ENCODE data around the gene ZNF853. TPM values are rescaled to one million over a fixed set of nuclear protein-coding genes. Genes with fewer than 3 reads are reported as not detected.
"Not testable (repeated sequence)": the region's sequence is repeated elsewhere in the genome, so short reads cannot be mapped to it uniquely, and the experiment has no call there.

Gene ZNF853
- polyA plus RNA-seq, 1 donor from 2014 or later = 1.5 TPM

DNA sequence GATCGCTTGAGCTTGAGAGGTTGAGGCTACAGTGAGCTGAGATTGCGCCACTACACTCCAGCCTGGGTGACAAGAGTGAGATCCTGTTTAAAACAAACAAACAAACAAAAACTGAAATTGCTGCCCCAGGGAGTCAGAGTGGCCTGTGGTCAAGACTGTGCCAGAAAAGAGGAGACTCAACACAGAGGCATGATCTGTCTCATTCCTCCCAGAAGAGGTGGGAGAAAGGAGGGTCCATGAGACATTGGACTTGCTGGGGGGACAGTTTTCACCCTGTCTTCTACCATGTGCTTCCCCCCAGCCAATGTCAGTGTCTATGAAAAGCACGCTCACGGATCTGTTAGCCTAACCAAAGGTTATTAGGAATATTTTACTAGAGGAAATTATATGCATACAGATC, 3.2 kb downstream of the ZNF853 start:
- peaks cover 7% of the 10 kb centered on the region for H3K27me3 Mint-ChIP-seq
- H3K4me1 Mint-ChIP-seq = peaks cover 15 to 32% (median 22%) of the 10 kb centered on the region in 3 donors
- H3K36me3 Mint-ChIP-seq = peaks cover 3% of the 10 kb centered on the region
- H3K9me3 Mint-ChIP-seq = no peaks in the 10 kb centered on the region
- no peak overlapping the region for H3K27ac Mint-ChIP-seq
- H3K4me3 Mint-ChIP-seq = no peak overlapping the region

DNA sequence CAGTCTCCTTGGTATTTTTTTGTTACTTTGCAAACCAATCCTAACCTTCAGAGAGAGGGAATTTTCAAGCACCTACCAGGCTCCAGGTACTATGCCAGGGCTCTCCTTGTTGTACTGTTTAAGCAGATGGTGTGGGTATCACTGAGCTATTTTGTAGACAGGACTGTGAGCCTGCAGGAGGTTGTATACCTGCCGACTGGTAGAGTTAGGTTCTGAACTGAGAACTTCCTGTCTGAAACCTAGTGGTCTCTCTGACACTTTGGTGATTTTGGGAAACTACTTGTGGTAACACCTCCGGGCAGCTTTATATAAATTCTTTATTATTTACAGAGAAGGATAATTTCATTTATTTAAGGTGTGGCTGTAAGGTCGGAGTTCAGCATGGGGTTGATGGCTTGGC, 4.6 kb downstream of the ZNF853 start:
- peak overlapping the region in 1 of 3 donors; percentile 90 for H3K27ac Mint-ChIP-seq
- H3K4me1 Mint-ChIP-seq = peaks cover 17 to 37% (median 29%) of the 10 kb centered on the region in 3 donors
- peaks cover 5% of the 10 kb centered on the region for H3K36me3 Mint-ChIP-seq
- peak overlapping the region in 3 of 4 donors; percentile 39 to 72 (median 70) for H3K4me3 Mint-ChIP-seq
- H3K9me3 Mint-ChIP-seq = no peaks in the 10 kb centered on the region
- H3K27me3 Mint-ChIP-seq = peaks cover 2% of the 10 kb centered on the region

- peak overlapping the region; percentile 24 to 94 (median 61) for H3K4me3 Mint-ChIP-seq
- H3K4me1 Mint-ChIP-seq = peaks cover 17 to 38% (median 30%) of the 10 kb centered on the region in 3 donors
These were observed 6.1 kb downstream of the ZNF853 start for GRCh38 chr7:6621195-6622133.

DNA sequence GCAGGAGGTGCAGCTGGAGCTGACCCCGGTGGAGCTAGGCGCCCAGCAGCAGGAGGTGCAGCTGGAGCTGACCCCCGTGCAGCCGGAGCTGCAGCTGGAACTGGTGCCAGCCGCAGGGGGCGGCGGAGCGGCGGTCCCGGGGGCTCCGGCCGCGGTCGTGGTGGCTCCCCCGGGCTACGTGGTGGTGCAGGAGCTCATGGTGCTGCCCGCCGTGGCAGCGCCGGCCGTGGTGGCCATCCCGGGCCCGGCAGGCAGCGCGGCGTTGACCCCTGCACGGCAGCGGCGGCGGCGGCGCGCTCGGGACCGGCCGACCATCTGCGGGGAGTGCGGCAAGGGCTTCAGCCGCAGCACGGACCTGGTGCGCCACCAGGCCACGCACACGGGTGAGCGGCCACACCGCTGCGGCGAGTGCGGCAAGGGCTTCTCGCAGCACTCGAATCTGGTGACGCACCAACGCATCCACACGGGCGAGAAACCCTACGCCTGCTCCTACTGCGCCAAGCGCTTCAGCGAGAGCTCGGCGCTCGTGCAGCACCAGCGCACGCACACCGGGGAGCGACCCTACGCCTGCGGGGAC, 6.8 kb downstream of the ZNF853 start:
- no peaks in the 10 kb centered on the region for H3K9me3 Mint-ChIP-seq
- no peak overlapping the region for H3K4me3 Mint-ChIP-seq
- peaks cover 17 to 38% (median 31%) of the 10 kb centered on the region in 3 donors for H3K4me1 Mint-ChIP-seq

More at GRCh38 chr7:6621195-6622133, 6.1 kb downstream of the ZNF853 start:
- H3K9me3 Mint-ChIP-seq = no peaks in the 10 kb centered on the region
- peaks cover 5% of the 10 kb centered on the region for H3K36me3 Mint-ChIP-seq
- H3K27me3 Mint-ChIP-seq = peaks cover 2% of the 10 kb centered on the region
- H3K27ac Mint-ChIP-seq = peak overlapping the region in 2 of 3 donors; percentile 13 to 50

DNA sequence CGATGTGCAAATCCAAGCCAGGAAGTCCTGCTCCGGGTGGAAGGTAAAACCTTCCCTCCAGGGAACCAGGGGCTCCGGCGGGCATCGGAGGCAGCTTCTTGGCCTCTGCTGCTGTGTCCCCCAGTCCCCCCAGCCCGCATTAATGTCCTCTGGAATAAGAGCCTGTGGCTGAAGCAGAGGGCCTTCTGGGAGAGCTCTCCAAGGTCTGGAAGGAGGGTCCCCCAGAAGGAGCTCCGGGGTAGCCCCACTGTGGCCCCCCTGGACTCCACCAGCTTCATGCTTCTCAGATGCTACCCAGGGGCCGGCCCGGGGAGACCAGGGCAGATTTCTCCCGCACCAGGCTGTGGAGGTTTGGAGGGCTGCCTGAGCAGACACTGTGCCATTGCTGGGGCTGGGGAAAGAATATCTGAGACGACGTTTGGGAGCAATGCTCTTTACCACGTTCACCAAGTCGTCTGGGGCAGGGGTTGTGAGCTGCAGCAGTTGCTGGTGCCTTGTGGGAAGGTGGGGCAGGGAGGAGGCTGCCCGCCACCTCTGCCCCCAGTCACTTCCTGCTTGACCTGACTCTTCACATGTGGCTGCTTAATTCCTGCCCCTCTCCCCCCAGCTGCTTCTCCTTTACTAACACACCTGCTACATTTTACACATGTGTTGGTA, 8.3 kb downstream of the ZNF853 start:
- H3K27ac Mint-ChIP-seq = peak overlapping the region; percentile 33 to 98 (median 71)

More for the DNA sequence above, 6.8 kb downstream of the ZNF853 start:
- no peak overlapping the region for H3K27ac Mint-ChIP-seq
- peaks cover 5% of the 10 kb centered on the region for H3K36me3 Mint-ChIP-seq
- H3K27me3 Mint-ChIP-seq = peaks cover 2% of the 10 kb centered on the region

GRCh38 chr7:6624246-6624611, 8.8 kb downstream of the ZNF853 start:
- peaks cover 17 to 38% (median 31%) of the 10 kb centered on the region in 3 donors for H3K4me1 Mint-ChIP-seq
- H3K27ac Mint-ChIP-seq = peak overlapping the region; percentile 33 to 98 (median 71)
- H3K27me3 Mint-ChIP-seq = no peaks in the 10 kb centered on the region
- H3K4me3 Mint-ChIP-seq = peak overlapping the region; percentile 23 to 85 (median 78)
- H3K9me3 Mint-ChIP-seq = no peaks in the 10 kb centered on the region
- H3K36me3 Mint-ChIP-seq = peaks cover 5% of the 10 kb centered on the region

More for the DNA sequence above, 8.3 kb downstream of the ZNF853 start:
- H3K9me3 Mint-ChIP-seq = no peaks in the 10 kb centered on the region
- peak overlapping the region; percentile 23 to 85 (median 78) for H3K4me3 Mint-ChIP-seq
- H3K36me3 Mint-ChIP-seq = peaks cover 5% of the 10 kb centered on the region
- peaks cover 17 to 38% (median 31%) of the 10 kb centered on the region in 3 donors for H3K4me1 Mint-ChIP-seq
- H3K27me3 Mint-ChIP-seq = no peaks in the 10 kb centered on the region

DNA sequence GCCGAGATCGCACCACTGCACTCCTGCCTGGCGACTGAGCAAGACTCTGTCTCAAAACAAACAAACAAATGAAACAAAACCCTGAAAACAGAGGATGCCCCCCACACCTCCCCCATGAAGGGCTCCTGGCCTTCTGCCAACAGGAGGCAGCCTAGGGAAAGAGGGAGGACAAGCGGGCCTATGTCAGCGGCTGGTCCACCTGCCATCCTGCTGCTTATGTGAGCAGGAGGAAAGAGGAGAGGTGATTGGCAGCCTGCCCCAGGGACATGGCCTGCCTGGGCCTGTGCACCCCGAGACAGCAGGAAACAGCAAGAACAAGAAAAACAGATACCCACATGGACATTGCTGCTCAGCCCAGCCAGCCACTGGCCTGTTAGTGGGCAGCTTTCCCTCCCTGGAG, 12.6 kb downstream of the ZNF853 start:
- no peak overlapping the region for H3K4me3 Mint-ChIP-seq
- peaks cover 2% of the 10 kb centered on the region for H3K36me3 Mint-ChIP-seq
- no peak overlapping the region for H3K27ac Mint-ChIP-seq
- no peaks in the 10 kb centered on the region for H3K9me3 Mint-ChIP-seq
- H3K27me3 Mint-ChIP-seq = no peaks in the 10 kb centered on the region
- peaks cover 7 to 14% (median 14%) of the 10 kb centered on the region in 3 donors for H3K4me1 Mint-ChIP-seq

- H3K27me3 Mint-ChIP-seq = no peaks in the 10 kb centered on the region
- peaks cover 2 to 4% (median 3%) of the 10 kb centered on the region in 3 donors for H3K4me1 Mint-ChIP-seq
- no peaks in the 10 kb centered on the region for H3K36me3 Mint-ChIP-seq
- H3K4me3 Mint-ChIP-seq = peak overlapping the region in 1 of 4 donors; percentile 23
- no peaks in the 10 kb centered on the region for H3K9me3 Mint-ChIP-seq
- peak overlapping the region in 1 of 3 donors; percentile 54 for H3K27ac Mint-ChIP-seq
These were observed 14.8 kb downstream of the ZNF853 start for GRCh38 chr7:6630007-6630849.

GRCh38 chr7:6631605-6632004, 16.2 kb downstream of the ZNF853 start:
- Mint-ChIP-seq H3K27me3 (no peaks in the 10 kb centered on the region), H3K9me3 (no peaks in the 10 kb centered on the region), H3K4me1 (peaks cover 3 to 8% (median 4%) of the 10 kb centered on the region in 3 donors), H3K36me3 (no peaks in the 10 kb centered on the region), H3K27ac (peak overlapping the region in 1 of 3 donors; percentile 62), H3K4me3 (no peak overlapping the region)

- Mint-ChIP-seq H3K27me3 (no peaks in the 10 kb centered on the region), H3K36me3 (no peaks in the 10 kb centered on the region), H3K4me3 (peak overlapping the region in 2 of 4 donors; percentile 21 to 86), H3K27ac (peak overlapping the region in 1 of 3 donors; percentile 56), H3K9me3 (no peaks in the 10 kb centered on the region), H3K4me1 (peaks cover 10 to 16% (median 15%) of the 10 kb centered on the region in 3 donors)
These were observed 18.6 kb downstream of the ZNF853 start for GRCh38 chr7:6634021-6634420.

DNA sequence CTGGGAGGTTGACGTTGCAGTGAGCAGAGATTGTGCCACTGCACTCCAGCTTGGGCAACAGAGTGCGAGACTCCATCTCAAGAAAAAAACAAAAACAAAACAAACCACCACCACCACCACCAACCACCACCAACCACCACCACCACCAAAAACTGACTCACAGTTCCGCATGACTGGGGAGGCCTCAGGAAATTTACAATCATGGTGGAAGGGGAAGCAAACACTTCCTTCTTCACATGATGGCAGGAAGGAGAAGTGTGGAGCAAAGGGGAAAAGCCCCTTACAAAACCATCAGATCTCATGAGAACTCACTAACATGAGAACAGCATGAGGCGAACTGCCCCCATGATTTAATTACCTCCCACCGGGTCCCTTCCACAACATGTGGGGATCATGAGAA, 19.6 kb downstream of the ZNF853 start:
- Mint-ChIP-seq H3K27ac (peak overlapping the region; percentile 73 to 89 (median 86)), H3K4me3 (peak overlapping the region in 3 of 4 donors; percentile 66 to 85 (median 77)), H3K4me1 (peaks cover 14 to 19% (median 19%) of the 10 kb centered on the region in 3 donors)
- H3K36me3 Mint-ChIP-seq, H3K27me3 Mint-ChIP-seq, H3K9me3 Mint-ChIP-seq: not testable (repeated sequence)

GRCh38 chr7:6636741-6637543, 21.5 kb downstream of the ZNF853 start, which contains the start of gene ZNF316:
TSS of gene ZNF316 (plus strand) at chr7:6637318. CDS start at chr7:6642410, 5,092 bp downstream.
- H3K9me3 Mint-ChIP-seq = no peaks in the 10 kb centered on the region
- peaks cover 14 to 22% (median 20%) of the 10 kb centered on the region in 3 donors for H3K4me1 Mint-ChIP-seq
- peak within 1 kb of the TSS; percentile 86 to 96 (median 95) for H3K27ac Mint-ChIP-seq
- no peaks in the 10 kb centered on the region for H3K27me3 Mint-ChIP-seq
- no peaks in the 10 kb centered on the region for H3K36me3 Mint-ChIP-seq
- peak within 1 kb of the TSS; percentile 83 to 95 (median 88) for H3K4me3 Mint-ChIP-seq

DNA sequence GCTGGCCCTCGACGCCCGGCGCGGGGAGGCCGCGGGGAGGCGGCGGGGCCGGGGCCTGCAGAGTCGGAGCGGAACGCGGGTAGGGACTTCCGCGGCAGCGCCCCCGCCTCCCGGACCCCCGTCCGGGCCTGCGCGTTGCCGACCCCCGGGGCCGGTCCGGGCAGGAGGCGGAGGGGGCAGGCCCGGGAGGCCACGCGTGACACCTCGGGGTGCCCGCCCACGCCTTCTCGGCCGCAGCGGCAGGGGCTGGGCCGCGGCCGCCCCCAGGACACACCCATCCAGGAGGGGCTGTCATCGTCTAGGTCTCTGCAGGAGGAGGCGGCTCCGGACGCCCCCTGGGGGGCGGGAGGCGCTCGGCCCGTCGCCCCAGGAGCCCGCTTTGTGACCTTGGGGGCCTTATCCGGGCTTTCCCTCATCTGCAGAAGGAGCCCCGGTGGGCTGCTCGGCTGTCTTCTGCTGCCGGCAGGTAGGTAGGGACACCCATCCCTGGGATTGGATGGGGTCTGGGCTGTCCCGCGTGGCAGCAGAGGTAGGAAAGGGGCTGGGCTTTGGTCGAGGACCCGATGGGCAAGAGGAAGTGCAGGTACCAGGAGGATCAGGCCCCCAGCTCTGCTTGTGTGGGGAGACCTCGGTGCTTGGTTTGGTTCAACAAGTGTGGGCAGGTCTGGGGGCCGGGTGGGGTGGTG, 22.3 kb downstream of the ZNF853 start:
- no peaks in the 10 kb centered on the region for H3K27me3 Mint-ChIP-seq
- H3K4me3 Mint-ChIP-seq = peak overlapping the region; percentile 67 to 95 (median 87)
- H3K27ac Mint-ChIP-seq = peak overlapping the region; percentile 70 to 96 (median 95)
- H3K36me3 Mint-ChIP-seq = no peaks in the 10 kb centered on the region
- peaks cover 14 to 22% (median 22%) of the 10 kb centered on the region in 3 donors for H3K4me1 Mint-ChIP-seq
- H3K9me3 Mint-ChIP-seq = no peaks in the 10 kb centered on the region
